Stimulated activated naive B cell treated with anti-CD40 and anti-IgM and Interleukin-4, amounts not matched to agents 10 μg/mL and 1 μg/mL and 100 μg/mL, for 72 hours (primary cell): ENCODE results near the gene OTUB2.

ENCODE experiments used
- ATAC-seq, 2 donors: fragments of 150-1000 bp; cut with Tn5 transposase; replicated peaks; 2 replicates each; pipeline ENCODE4 v1.10.0; 2021; ENCODE audit warnings: moderate library complexity in 1 of 2
- DNase-seq: peaks from one replicate; pipeline ENCODE4 v3.0.0; 2021
- H3K27ac Mint-ChIP-seq: one replicate; pipeline ENCODE4 v1.8.0; 2022; ENCODE audit warnings: mild to moderate bottlenecking, mixed read lengths
- H3K27me3 Mint-ChIP-seq, 2 donors: one replicate each; pipeline ENCODE4 v1.8.0; 2022; ENCODE audit warnings: mixed read lengths in 2 of 2
- H3K36me3 Mint-ChIP-seq, 2 donors: one replicate each; pipeline ENCODE4 v1.8.0; 2022; ENCODE audit warnings: mixed read lengths in 2 of 2, mild to moderate bottlenecking in 1 of 2
- H3K4me1 Mint-ChIP-seq, 2 donors: one replicate each; pipeline ENCODE4 v1.8.0; 2022; ENCODE audit warnings: mixed read lengths in 2 of 2, mild to moderate bottlenecking in 1 of 2
- H3K4me3 Mint-ChIP-seq, 2 donors: one replicate each; pipeline ENCODE4 v1.8.0; 2022; ENCODE audit warnings: mild to moderate bottlenecking in 2 of 2, mixed read lengths in 2 of 2, moderate library complexity in 1 of 2
- H3K9me3 Mint-ChIP-seq, 2 donors: one replicate each; pipeline ENCODE4 v1.8.0; 2022; ENCODE audit warnings: mixed read lengths in 2 of 2, mild to moderate bottlenecking in 1 of 2

The OTUB2 gene

GRCh38 chr14:94001501-94002396 lies 24.4 kb upstream of the OTUB2 start:
- Mint-ChIP-seq H3K9me3 (no peaks in the 10 kb centered on the region), H3K36me3 (no peaks in the 10 kb centered on the region), H3K27ac (peak overlapping the region; percentile 38), H3K4me1 (peaks cover 13 to 22% of the 10 kb centered on the region in 2 donors), H3K4me3 (no peak overlapping the region), H3K27me3 (peaks cover 58 to 80% of the 10 kb centered on the region in 2 donors)
- DNase-seq: no peak
- peak; percentile 80 to 88 for ATAC-seq

- H3K36me3 Mint-ChIP-seq: no peaks in the 10 kb centered on the region
- no peak overlapping the region for H3K4me3 Mint-ChIP-seq
- H3K27ac Mint-ChIP-seq: no peak overlapping the region
- peaks cover 13 to 15% of the 10 kb centered on the region in 2 donors for H3K4me1 Mint-ChIP-seq
- ATAC-seq (no peak), DNase-seq (no peak)
- no peaks in the 10 kb centered on the region for H3K9me3 Mint-ChIP-seq
- peaks cover 54 to 77% of the 10 kb centered on the region in 2 donors for H3K27me3 Mint-ChIP-seq
Observed at GRCh38 chr14:94003397-94003796, 22.7 kb upstream of the OTUB2 start.

- DNase-seq: no peak
- ATAC-seq: no peak
- Mint-ChIP-seq H3K4me1 (peaks cover 13 to 15% of the 10 kb centered on the region in 2 donors), H3K9me3 (no peaks in the 10 kb centered on the region), H3K27ac (no peak overlapping the region), H3K4me3 (no peak overlapping the region), H3K36me3 (no peaks in the 10 kb centered on the region), H3K27me3 (peaks cover 52 to 77% of the 10 kb centered on the region in 2 donors)
Observed at GRCh38 chr14:94004015-94004414, 22.1 kb upstream of the OTUB2 start.

- peaks cover 10 to 14% of the 10 kb centered on the region in 2 donors for H3K4me1 Mint-ChIP-seq
- ATAC-seq (peak in 1 of 2 donors; percentile 35), DNase-seq (no peak)
- no peak overlapping the region for H3K4me3 Mint-ChIP-seq
- peaks cover 56 to 76% of the 10 kb centered on the region in 2 donors for H3K27me3 Mint-ChIP-seq
- no peaks in the 10 kb centered on the region for H3K36me3 Mint-ChIP-seq
- no peak overlapping the region for H3K27ac Mint-ChIP-seq
- H3K9me3 Mint-ChIP-seq: no peaks in the 10 kb centered on the region
Observed at GRCh38 chr14:94005324-94006073, 20.6 kb upstream of the OTUB2 start.

GRCh38 chr14:94008234-94008633 lies 17.9 kb upstream of the OTUB2 start:
- Mint-ChIP-seq H3K27me3 (peaks cover 59 to 80% of the 10 kb centered on the region in 2 donors), H3K36me3 (no peaks in the 10 kb centered on the region), H3K27ac (no peak overlapping the region), H3K4me1 (peaks cover 5 to 8% of the 10 kb centered on the region in 2 donors), H3K4me3 (no peak overlapping the region), H3K9me3 (no peaks in the 10 kb centered on the region)
- ATAC-seq (no peak), DNase-seq (no peak)

- Mint-ChIP-seq H3K27me3 (peaks cover 46 to 71% of the 10 kb centered on the region in 2 donors), H3K36me3 (no peaks in the 10 kb centered on the region), H3K27ac (no peak overlapping the region), H3K4me3 (peak overlapping the region in 1 of 2 donors; percentile 10), H3K9me3 (no peaks in the 10 kb centered on the region), H3K4me1 (peaks cover 5 to 8% of the 10 kb centered on the region in 2 donors)
- peak; percentile 56 to 80 for ATAC-seq
- no peak for DNase-seq
Observed at GRCh38 chr14:94009767-94010166, 16.4 kb upstream of the OTUB2 start.

- H3K27ac Mint-ChIP-seq: no peak overlapping the region
Observed at GRCh38 chr14:94010625-94011024, 15.5 kb upstream of the OTUB2 start.

GRCh38 chr14:94011795-94012194 lies 14.3 kb upstream of the OTUB2 start:
- no peaks in the 10 kb centered on the region for H3K36me3 Mint-ChIP-seq
- H3K27ac Mint-ChIP-seq: no peak overlapping the region
- H3K4me3 Mint-ChIP-seq: no peak overlapping the region
- H3K4me1 Mint-ChIP-seq: peaks cover 5 to 6% of the 10 kb centered on the region in 2 donors
- no peak for DNase-seq
- H3K9me3 Mint-ChIP-seq: no peaks in the 10 kb centered on the region
- ATAC-seq: no peak
- H3K27me3 Mint-ChIP-seq: peaks cover 39 to 64% of the 10 kb centered on the region in 2 donors

More at GRCh38 chr14:94010625-94011024, 15.5 kb upstream of the OTUB2 start:
- no peak for DNase-seq
- Mint-ChIP-seq H3K4me1 (peaks cover 5 to 6% of the 10 kb centered on the region in 2 donors), H3K27me3 (peaks cover 38 to 62% of the 10 kb centered on the region in 2 donors), H3K4me3 (no peak overlapping the region), H3K9me3 (no peaks in the 10 kb centered on the region), H3K36me3 (no peaks in the 10 kb centered on the region)
- no peak for ATAC-seq

GRCh38 chr14:94014382-94014781 lies 11.8 kb upstream of the OTUB2 start:
- no peaks in the 10 kb centered on the region for H3K36me3 Mint-ChIP-seq
- no peak overlapping the region for H3K4me3 Mint-ChIP-seq
- H3K4me1 Mint-ChIP-seq: peaks cover 5 to 6% of the 10 kb centered on the region in 2 donors
- H3K9me3 Mint-ChIP-seq: no peaks in the 10 kb centered on the region
- no peak overlapping the region for H3K27ac Mint-ChIP-seq
- no peak for DNase-seq
- no peak for ATAC-seq
- H3K27me3 Mint-ChIP-seq: peaks cover 36 to 56% of the 10 kb centered on the region in 2 donors

GRCh38 chr14:94015223-94015622 lies 10.9 kb upstream of the OTUB2 start:
- H3K4me1 Mint-ChIP-seq: peaks cover 3 to 5% of the 10 kb centered on the region in 2 donors
- H3K27ac Mint-ChIP-seq: no peak overlapping the region
- H3K9me3 Mint-ChIP-seq: no peaks in the 10 kb centered on the region
- no peak for DNase-seq
- peak in 1 of 2 donors; percentile 20 for ATAC-seq
- no peaks in the 10 kb centered on the region for H3K36me3 Mint-ChIP-seq
- H3K4me3 Mint-ChIP-seq: no peak overlapping the region
- peaks cover 34 to 53% of the 10 kb centered on the region in 2 donors for H3K27me3 Mint-ChIP-seq

GRCh38 chr14:94016446-94016976 lies 9.6 kb upstream of the OTUB2 start:
- Mint-ChIP-seq H3K4me3 (no peak overlapping the region), H3K27me3 (peaks cover 30 to 50% of the 10 kb centered on the region in 2 donors), H3K36me3 (no peaks in the 10 kb centered on the region), H3K4me1 (peaks cover 3 to 5% of the 10 kb centered on the region in 2 donors), H3K27ac (no peak overlapping the region), H3K9me3 (no peaks in the 10 kb centered on the region)
- DNase-seq: no peak
- ATAC-seq: no peak

GRCh38 chr14:94018308-94018707 lies 7.8 kb upstream of the OTUB2 start:
- Mint-ChIP-seq H3K36me3 (no peaks in the 10 kb centered on the region), H3K27ac (no peak overlapping the region), H3K9me3 (no peaks in the 10 kb centered on the region), H3K4me1 (no peaks in the 10 kb centered on the region), H3K27me3 (peaks cover 36 to 54% of the 10 kb centered on the region in 2 donors), H3K4me3 (no peak overlapping the region)
- ATAC-seq (no peak), DNase-seq (no peak)

GRCh38 chr14:94019329-94019728 lies 6.8 kb upstream of the OTUB2 start:
- no peak overlapping the region for H3K4me3 Mint-ChIP-seq
- no peaks in the 10 kb centered on the region for H3K9me3 Mint-ChIP-seq
- H3K4me1 Mint-ChIP-seq: no peaks in the 10 kb centered on the region
- DNase-seq: no peak
- peaks cover 43 to 60% of the 10 kb centered on the region in 2 donors for H3K27me3 Mint-ChIP-seq
- no peak overlapping the region for H3K27ac Mint-ChIP-seq
- H3K36me3 Mint-ChIP-seq: no peaks in the 10 kb centered on the region
- ATAC-seq: no peak

- H3K4me1 Mint-ChIP-seq: no peaks in the 10 kb centered on the region
- no peaks in the 10 kb centered on the region for H3K36me3 Mint-ChIP-seq
- H3K4me3 Mint-ChIP-seq: no peak overlapping the region
- no peak for ATAC-seq
- H3K27ac Mint-ChIP-seq: peak overlapping the region; percentile 43
- H3K9me3 Mint-ChIP-seq: no peaks in the 10 kb centered on the region
- DNase-seq: no peak
- H3K27me3 Mint-ChIP-seq: peaks cover 51 to 69% of the 10 kb centered on the region in 2 donors
Observed at GRCh38 chr14:94020267-94020666, 5.9 kb upstream of the OTUB2 start.
